ENCODE measurements around the gene PSMC6.
A peak's percentile ranks its signal among the peaks of the same experiment; 100 is the strongest.

Gene PSMC6

DNA sequence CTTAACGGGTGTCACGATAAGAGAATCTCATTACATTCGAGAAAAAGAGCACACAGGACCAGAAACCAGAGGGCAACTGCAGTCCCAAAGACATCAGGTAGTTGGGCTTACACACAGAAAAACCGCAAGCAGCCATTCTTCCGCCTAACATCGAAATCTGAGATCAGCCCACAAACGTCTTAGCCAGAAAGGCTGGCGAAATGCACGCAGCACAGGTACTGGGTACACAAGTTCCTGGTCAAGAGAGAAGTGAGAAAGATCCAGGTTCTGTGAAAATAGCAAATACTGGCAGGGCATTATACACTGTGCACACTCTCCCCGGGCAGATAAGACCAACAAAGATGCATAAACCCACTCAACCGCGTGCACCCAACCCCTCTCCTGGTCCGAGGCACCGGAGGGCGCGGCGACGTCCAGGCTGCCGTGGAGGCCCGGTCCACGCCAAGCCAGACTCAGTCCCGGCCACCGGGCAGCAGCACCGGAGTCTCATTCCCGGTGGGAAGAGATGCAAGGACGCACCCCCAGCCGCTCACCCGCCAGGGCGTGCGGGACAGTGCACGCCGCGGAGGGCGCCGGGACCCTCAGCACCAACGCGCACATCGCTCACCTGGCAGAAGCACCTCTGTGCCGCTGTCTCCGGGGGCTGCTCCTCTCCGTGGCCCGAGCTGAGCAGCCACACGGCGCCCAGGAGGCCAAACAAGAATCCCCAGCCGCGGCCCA, 12.1 kb upstream of the PSMC6 start (continued):
- no peak for TF ChIP-seq ZNF404 (tag by site-specific recombination; IDR thresholded peaks at IDR 0.05)
- peak; percentile 43; the same call in 1 of the 2 replicates for TF ChIP-seq ZBTB10 (tag by site-specific recombination; IDR thresholded peaks at IDR 0.05)
- no peak for TF ChIP-seq ZNF37A (tag by site-specific recombination; IDR thresholded peaks at IDR 0.05)
- no peak for TF ChIP-seq ZNF48 (tag by site-specific recombination; IDR thresholded peaks at IDR 0.05)
- no peak for TF ChIP-seq ZNF473 (tag by site-specific recombination; IDR thresholded peaks at IDR 0.05)
- TF ChIP-seq ZNF777 (tag by site-specific recombination; IDR thresholded peaks at IDR 0.05; ENCODE audit: borderline replicate concordance) = 0 out of 2 replicates have a peak, but pooled peaks have one; percentile 26
- TF ChIP-seq ZBTB7A (tag by site-specific recombination; IDR thresholded peaks at IDR 0.05; ENCODE audit: low read depth) = 0 out of 2 replicates have a peak, but pooled peaks have one; percentile 65
- TF ChIP-seq ZNF274 (IDR thresholded peaks at IDR 0.05; ENCODE audit: low read length) = no peak
- TF ChIP-seq ZNF274 (tag by site-specific recombination; IDR thresholded peaks at IDR 0.05; ENCODE audit: borderline replicate concordance) = no peak
- TF ChIP-seq, protein P1, sequence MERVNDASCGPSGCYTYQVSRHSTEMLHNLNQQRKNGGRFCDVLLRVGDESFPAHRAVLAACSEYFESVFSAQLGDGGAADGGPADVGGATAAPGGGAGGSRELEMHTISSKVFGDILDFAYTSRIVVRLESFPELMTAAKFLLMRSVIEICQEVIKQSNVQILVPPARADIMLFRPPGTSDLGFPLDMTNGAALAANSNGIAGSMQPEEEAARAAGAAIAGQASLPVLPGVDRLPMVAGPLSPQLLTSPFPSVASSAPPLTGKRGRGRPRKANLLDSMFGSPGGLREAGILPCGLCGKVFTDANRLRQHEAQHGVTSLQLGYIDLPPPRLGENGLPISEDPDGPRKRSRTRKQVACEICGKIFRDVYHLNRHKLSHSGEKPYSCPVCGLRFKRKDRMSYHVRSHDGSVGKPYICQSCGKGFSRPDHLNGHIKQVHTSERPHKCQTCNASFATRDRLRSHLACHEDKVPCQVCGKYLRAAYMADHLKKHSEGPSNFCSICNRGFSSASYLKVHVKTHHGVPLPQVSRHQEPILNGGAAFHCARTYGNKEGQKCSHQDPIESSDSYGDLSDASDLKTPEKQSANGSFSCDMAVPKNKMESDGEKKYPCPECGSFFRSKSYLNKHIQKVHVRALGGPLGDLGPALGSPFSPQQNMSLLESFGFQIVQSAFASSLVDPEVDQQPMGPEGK (tag by site-specific recombination; IDR thresholded peaks at IDR 0.05) = peak; percentile 34; the same call in 1 of the 2 replicates
- TF ChIP-seq, protein P2, sequence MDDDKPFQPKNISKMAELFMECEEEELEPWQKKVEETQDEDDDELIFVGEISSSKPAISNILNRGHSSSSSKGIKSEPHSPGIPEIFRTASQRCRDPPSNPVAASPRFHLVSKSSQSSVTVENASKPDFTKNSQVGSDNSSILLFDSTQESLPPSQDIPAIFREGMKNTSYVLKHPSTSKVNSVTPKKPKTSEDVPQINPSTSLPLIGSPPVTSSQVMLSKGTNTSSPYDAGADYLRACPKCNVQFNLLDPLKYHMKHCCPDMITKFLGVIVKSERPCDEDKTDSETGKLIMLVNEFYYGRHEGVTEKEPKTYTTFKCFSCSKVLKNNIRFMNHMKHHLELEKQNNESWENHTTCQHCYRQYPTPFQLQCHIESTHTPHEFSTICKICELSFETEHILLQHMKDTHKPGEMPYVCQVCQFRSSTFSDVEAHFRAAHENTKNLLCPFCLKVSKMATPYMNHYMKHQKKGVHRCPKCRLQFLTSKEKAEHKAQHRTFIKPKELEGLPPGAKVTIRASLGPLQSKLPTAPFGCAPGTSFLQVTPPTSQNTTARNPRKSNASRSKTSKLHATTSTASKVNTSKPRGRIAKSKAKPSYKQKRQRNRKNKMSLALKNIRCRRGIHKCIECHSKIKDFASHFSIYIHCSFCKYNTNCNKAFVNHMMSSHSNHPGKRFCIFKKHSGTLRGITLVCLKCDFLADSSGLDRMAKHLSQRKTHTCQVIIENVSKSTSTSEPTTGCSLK (tag by site-specific recombination; IDR thresholded peaks at IDR 0.05) = no peak
- TF ChIP-seq OSR2 (tag by site-specific recombination; IDR thresholded peaks at IDR 0.05) = no peak
- TF ChIP-seq BCL11B (tag by site-specific recombination; IDR thresholded peaks at IDR 0.05; ENCODE audit: low read depth) = 0 out of 2 replicates have a peak, but pooled peaks have one; percentile 23
- no peak for TF ChIP-seq ZNF776 (tag by site-specific recombination; IDR thresholded peaks at IDR 0.05; ENCODE audit: borderline replicate concordance)
- TF ChIP-seq HOXC10 (CRISPR knock-in tag; IDR thresholded peaks at IDR 0.05) = 0 out of 2 replicates have a peak, but pooled peaks have one; percentile 20
- TF ChIP-seq ZNF623 (tag by site-specific recombination; IDR thresholded peaks at IDR 0.05) = no peak
- TF ChIP-seq ZFP3 (tag by site-specific recombination; IDR thresholded peaks at IDR 0.05; ENCODE audit: low read depth) = no peak
- TF ChIP-seq ZBTB20 (tag by site-specific recombination; IDR thresholded peaks at IDR 0.05) = peak; percentile 97
- TF ChIP-seq ZNF146 (tag by site-specific recombination; IDR thresholded peaks at IDR 0.05) = no peak
- TF ChIP-seq, protein P3, sequence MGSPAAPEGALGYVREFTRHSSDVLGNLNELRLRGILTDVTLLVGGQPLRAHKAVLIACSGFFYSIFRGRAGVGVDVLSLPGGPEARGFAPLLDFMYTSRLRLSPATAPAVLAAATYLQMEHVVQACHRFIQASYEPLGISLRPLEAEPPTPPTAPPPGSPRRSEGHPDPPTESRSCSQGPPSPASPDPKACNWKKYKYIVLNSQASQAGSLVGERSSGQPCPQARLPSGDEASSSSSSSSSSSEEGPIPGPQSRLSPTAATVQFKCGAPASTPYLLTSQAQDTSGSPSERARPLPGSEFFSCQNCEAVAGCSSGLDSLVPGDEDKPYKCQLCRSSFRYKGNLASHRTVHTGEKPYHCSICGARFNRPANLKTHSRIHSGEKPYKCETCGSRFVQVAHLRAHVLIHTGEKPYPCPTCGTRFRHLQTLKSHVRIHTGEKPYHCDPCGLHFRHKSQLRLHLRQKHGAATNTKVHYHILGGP (tag by site-specific recombination; IDR thresholded peaks at IDR 0.05) = no peak
- 0 out of 2 replicates have a peak, but pooled peaks have one; percentile 50 for TF ChIP-seq ZFP37 (tag by site-specific recombination; IDR thresholded peaks at IDR 0.05)
- no peak for TF ChIP-seq ZNF677 (tag by site-specific recombination; IDR thresholded peaks at IDR 0.05)
- TF ChIP-seq ZNF704 (tag by site-specific recombination; IDR thresholded peaks at IDR 0.05) = no peak
- peak; percentile 59 for TF ChIP-seq ZBTB8A (tag by site-specific recombination; IDR thresholded peaks at IDR 0.05)
- TF ChIP-seq, protein P4, sequence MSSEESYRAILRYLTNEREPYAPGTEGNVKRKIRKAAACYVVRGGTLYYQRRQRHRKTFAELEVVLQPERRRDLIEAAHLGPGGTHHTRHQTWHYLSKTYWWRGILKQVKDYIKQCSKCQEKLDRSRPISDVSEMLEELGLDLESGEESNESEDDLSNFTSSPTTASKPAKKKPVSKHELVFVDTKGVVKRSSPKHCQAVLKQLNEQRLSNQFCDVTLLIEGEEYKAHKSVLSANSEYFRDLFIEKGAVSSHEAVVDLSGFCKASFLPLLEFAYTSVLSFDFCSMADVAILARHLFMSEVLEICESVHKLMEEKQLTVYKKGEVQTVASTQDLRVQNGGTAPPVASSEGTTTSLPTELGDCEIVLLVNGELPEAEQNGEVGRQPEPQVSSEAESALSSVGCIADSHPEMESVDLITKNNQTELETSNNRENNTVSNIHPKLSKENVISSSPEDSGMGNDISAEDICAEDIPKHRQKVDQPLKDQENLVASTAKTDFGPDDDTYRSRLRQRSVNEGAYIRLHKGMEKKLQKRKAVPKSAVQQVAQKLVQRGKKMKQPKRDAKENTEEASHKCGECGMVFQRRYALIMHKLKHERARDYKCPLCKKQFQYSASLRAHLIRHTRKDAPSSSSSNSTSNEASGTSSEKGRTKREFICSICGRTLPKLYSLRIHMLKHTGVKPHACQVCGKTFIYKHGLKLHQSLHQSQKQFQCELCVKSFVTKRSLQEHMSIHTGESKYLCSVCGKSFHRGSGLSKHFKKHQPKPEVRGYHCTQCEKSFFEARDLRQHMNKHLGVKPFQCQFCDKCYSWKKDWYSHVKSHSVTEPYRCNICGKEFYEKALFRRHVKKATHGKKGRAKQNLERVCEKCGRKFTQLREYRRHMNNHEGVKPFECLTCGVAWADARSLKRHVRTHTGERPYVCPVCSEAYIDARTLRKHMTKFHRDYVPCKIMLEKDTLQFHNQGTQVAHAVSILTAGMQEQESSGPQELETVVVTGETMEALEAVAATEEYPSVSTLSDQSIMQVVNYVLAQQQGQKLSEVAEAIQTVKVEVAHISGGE (tag by site-specific recombination; conservative IDR thresholded peaks at IDR 0.05; ENCODE audit: low read depth) = peak; percentile 78
- TF ChIP-seq ZNF596 (tag by site-specific recombination; IDR thresholded peaks at IDR 0.05) = no peak
- peak; percentile 61 for TF ChIP-seq GLIS2 (tag by site-specific recombination; IDR thresholded peaks at IDR 0.05)

Data from HEK293 (cell line).